HCEC 1CT (cell line): ENCODE results near the gene TM4SF5.
A peak's percentile ranks its signal among the peaks of the same experiment; 100 is the strongest.

ENCODE experiments used
- DNase-seq: peaks from one replicate; pipeline ENCODE4 v3.0.0-alpha.2; 2017

TM4SF5 gene

GRCh38 chr17:4748686-4749085, 23.0 kb upstream of the TM4SF5 start:
- DNase-seq, result no peak

GRCh38 chr17:4750606-4751005, 21.1 kb upstream of the TM4SF5 start:
- no peak for DNase-seq

DNA sequence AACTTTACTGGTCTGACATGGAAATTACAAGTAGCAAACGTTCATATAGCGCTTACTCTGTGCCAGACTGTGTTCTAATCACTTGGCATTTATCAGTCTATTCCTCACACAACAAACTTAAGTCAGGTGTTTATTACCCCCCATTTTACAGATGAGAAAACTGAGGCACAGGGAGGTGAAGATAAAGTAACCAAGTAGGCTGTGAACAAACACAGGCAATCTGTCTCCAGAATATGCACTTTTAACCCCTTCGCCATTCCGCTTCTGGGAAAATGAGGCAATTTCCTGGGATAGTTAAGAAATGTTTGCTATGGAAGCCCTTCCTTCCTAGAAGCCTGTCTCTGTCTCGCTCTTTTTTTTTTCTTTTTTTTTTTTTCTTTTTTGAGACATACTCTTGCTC, 19.8 kb upstream of the TM4SF5 start:
- no peak for DNase-seq

GRCh38 chr17:4753392-4753791, 18.3 kb upstream of the TM4SF5 start:
- DNase-seq, result no peak

- DNase-seq, result no peak
These were observed 11.9 kb upstream of the TM4SF5 start for GRCh38 chr17:4759776-4760236.

GRCh38 chr17:4764595-4764994, 7.1 kb upstream of the TM4SF5 start:
- DNase-seq, result no peak

GRCh38 chr17:4766201-4766600, 5.5 kb upstream of the TM4SF5 start:
- no peak for DNase-seq

- DNase-seq, result no peak
These were observed 5.0 kb upstream of the TM4SF5 start for GRCh38 chr17:4766723-4767122.

DNA sequence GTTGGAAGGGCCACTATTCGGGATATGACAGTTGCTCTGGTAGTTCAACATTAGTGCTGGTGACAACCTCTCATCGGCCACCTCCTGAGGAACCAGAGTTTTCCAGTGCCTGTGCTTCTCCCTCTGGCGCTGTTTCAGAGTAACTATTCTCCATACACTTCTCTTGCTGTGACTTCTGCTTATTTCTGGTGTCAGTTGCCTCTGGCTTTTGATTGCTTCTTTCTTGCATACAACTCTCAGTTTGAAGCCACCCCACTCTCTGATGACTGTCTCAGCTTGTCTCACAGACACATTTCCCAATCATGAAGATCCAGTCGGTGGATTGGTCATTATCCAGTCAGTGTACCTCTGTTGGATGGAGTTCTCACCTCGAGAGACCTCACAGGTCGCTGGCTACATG, 3.4 kb upstream of the TM4SF5 start:
- DNase-seq, result no peak

- DNase-seq, result peak; percentile 30
These were observed 2.1 kb upstream of the TM4SF5 start for GRCh38 chr17:4769628-4770027.

DNA sequence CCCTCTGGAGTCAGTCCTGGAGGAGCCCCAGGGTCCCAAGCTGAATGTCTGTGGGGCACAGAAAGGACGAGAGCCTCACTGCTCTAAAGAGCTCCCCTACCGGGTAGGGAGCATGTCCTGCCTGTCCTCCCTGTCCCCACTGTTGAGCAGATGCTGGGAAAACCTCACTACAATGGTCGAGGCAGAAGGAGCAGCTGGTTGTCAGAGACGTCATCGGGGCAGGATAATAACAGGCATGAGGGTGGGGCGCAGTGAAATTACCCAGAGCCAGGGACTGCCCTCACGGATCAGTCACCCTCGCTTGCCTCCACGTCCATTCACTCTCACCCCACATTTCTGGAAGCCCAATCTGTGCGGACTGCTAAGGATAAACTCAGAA, 538 bp downstream of the TM4SF5 start:
- DNase-seq, result no peak

- no peak for DNase-seq
These were observed 6.5 kb downstream of the TM4SF5 start for GRCh38 chr17:4777969-4778760.

DNA sequence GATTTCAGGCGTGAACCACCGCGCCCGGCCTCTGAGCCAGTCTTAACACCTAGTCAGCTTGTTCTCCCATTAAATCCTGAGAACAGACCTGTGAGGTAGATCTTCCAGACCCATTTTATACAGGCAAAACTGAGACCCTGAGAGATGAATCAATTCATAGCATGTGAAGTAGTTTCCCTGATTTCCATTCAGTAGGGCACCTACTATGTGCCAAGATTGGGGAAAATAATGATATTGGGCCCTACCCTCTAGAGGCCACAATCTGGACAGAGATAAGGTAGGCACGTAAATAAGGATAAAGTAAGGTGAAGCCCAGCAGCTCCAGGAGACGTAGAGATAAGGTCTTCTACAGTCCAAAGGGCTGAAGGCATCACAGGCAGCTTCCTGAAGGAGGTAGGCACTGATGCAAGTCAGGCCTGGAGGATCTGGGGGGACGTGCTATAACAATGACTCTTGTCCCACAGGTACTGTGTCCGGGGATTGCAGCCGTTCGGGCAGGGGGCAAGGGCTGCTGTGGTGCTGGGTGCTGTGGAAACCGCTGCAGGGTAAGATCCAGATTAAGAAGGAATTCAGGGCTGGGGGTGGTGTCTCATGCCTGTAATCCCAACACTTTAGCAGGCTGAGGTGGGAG, 8.8 kb downstream of the TM4SF5 start:
- no peak for DNase-seq

GRCh38 chr17:4782652-4783051, 11.0 kb downstream of the TM4SF5 start:
- no peak for DNase-seq

GRCh38 chr17:4785311-4786105, 13.8 kb downstream of the TM4SF5 start:
- no peak for DNase-seq

DNA sequence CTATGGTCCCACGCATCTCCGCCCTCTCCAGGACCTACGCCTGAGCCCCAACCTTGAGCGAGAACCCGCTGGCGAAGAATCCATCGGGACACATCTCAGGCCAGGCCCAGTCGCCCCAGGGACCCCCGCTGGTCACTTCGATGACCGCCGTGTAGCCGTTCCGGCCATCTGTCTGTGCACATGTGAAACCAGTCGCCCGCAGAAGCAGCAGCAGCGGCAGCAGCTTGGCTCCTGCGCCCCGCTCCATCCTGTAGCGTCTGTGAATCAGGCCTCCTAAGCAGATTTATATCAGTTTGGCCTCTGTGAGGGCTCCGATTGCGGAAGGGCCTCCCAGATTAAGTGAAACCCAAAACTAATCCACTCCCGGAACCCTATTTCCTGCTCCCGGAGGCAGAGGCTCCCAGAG, 14.4 kb downstream of the TM4SF5 start, which contains the start of gene VMO1:
VMO1 (minus strand) TSS at position 259 of the 406 bp plus-strand sequence; CDS start at position 247, 12 bp downstream.
- peak; percentile 60 for DNase-seq

- DNase-seq, result no peak
These were observed 14.8 kb downstream of the TM4SF5 start for GRCh38 chr17:4786516-4786915.

DNA sequence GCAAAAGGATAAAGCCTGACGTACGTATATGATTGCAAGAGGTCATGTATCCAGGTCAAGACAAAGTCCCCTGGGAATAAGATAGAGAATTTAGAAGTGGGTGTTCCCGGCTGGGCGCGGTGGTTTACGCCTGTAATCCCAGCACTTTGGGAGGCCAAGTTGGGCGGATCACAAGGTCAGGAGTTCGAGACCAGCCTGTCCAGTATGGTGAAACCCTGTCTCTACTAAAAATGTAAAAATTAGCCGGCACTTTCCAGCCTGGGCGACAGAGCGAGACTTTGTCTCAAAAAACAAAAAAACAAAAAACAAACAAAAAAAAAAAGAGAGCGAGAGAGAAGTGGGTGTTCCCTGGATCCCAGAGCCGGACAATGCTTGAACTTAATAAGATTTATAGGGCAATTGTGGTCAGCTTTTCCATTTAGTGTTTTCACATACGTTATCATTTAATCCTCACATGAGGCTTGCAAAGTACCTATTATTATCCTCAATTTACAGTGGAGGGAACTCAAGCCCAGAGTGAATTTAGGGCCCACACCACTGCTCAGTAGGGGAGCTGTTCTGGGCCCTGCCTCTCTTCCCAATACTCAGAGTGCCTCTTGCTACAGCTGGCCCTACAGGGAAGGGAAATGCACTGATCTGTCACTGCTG, 16.6 kb downstream of the TM4SF5 start:
- DNase-seq, result no peak

DNA sequence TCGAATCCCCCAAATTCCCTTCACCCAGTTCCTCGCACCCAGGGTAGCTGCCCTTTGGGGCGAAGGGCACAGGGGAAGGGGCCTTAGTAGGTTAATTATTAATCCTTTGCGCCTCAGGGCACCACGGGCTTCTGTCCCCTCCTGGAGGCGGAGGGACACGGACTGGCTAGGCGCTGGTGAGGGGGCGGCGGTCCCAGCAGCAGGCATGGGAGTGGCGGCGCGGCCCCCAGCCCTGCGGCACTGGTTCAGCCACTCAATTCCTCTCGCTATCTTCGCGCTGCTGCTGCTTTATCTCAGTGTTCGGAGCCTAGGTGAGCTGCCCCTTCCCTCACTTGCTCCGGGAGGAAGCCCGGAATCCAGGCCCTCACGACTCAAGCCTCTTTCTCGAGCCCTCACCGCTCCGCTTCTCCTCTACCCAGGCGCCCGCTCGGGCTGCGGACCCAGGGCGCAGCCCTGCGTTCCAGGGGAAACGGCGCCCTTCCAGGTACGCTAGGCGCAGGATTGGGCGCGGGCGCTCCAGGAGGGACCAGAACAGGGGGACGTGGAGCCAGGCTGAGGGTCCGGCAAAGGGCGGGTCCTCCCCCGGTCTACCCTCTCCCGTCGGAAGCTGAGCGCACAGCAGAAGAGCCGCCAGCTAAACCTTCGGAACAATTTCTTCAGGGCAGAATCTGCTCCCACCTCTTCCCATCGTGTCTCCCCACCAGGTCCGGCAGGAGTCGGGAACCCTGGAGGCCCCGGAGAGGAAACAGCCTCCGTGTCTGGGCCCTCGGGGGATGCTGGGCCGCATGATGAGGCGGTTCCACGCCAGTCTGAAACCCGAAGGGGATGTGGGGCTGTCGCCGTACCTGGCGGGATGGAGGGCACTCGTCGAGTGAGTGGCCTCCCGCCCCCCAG, 17.4 kb downstream of the TM4SF5 start, which contains the start of gene GLTPD2:
GLTPD2 (plus strand) TSS at position 158 of the 894 bp plus-strand sequence; CDS start at position 206, 48 bp downstream.
- no peak for DNase-seq

DNA sequence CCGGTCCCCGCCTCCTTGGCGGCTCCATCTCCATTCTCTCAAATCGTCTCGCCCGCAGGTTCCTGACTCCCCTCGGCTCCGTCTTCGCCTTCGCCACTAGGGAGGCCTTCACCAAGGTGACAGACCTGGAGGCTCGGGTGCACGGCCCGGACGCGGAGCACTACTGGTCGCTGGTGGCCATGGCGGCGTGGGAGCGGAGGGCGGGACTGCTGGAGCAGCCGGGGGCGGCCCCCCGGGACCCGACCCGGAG, 17.9 kb downstream of the TM4SF5 start:
- no peak for DNase-seq

DNA sequence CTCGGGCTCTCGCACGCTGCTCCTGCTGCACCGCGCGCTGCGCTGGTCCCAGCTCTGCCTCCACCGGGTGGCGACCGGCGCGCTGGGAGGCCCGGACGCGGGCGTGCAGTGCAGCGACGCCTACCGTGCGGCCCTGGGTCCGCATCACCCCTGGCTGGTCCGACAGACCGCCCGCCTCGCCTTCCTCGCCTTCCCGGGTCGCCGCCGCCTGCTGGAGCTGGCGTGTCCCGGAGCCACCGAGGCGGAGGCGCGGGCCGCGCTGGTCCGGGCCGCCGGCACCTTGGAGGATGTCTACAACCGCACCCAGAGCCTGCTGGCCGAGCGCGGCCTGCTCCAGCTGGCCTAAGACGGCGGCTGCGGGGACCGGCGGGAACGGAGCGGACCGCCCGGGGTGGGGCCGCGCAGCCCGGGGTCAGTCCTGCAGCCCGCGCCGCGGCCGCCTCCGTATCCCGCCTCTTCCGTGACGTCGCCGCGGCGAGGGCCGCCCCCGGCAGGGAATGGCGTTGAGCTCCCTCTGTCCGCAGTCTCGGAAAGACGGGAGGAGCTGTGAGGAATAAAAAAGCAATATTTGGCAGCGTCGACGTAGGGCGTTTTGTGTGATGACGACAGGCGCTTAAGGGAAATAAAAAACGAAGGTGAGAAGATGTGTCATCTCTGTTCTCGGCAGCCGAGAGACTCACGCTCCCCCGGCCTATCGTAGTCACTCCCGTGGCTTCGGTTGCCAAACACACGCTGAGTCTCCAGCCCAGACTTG, 18.4 kb downstream of the TM4SF5 start:
- DNase-seq, result peak; percentile 89
